Uterus (tissue), 4 donors: ENCODE results near the gene RNASEH2B. TPM values are rescaled to one million over a fixed set of nuclear protein-coding genes. Genes with fewer than 3 reads are reported as not detected.

Experiments used
- DNase-seq, 2 donors: peaks; one replicate each; pipeline ENCODE4 v3.0.0-alpha.2; 2019 to 2020
- H3K27ac ChIP-seq, 2 donors: fragments of 200-600 bp; sonication (generic); 1 replicate in 1 of 2; 2 replicates in 1 of 2; pipeline ENCODE4 v1.5.1; 2016 to 2018
- H3K27me3 ChIP-seq, 2 donors: fragments of 200-600 bp; sonication (generic); one replicate each; pipeline ENCODE4 v1.5.1; 2018 to 2019; ENCODE audit warnings: control low read depth in 1 of 2
- H3K36me3 ChIP-seq, 2 donors: fragments of 200-600 bp; sonication (generic); one replicate each; pipeline ENCODE4 v1.5.1; 2019; ENCODE audit warnings: control low read depth in 1 of 2
- H3K4me1 ChIP-seq, 2 donors: fragments of 200-600 bp; sonication (generic); one replicate each; pipeline ENCODE4 v1.5.1; 2018 to 2019; ENCODE audit warnings: control low read depth in 1 of 2
- H3K4me3 ChIP-seq, 2 donors: fragments of 200-600 bp; sonication (generic); 1 replicate in 1 of 2; 2 replicates in 1 of 2; pipeline ENCODE4 v1.5.1; 2018 to 2019; ENCODE audit warnings: mild to moderate bottlenecking in 1 of 2
- H3K9me3 ChIP-seq, 2 donors: fragments of 200-600 bp; sonication (generic); one replicate each; pipeline ENCODE4 v1.5.1; 2019; ENCODE audit warnings: control low read depth in 1 of 2
- POLR2A ChIP-seq, 2 donors: fragments of 450-650 bp; IDR thresholded peaks; one replicate each; pipeline ENCODE4 v1.6.1; 2016; ENCODE audit warnings: antibody characterized with exemption in 2 of 2, mild to moderate bottlenecking in 1 of 2, moderate library complexity in 1 of 2
- intact Hi-C: fragments of 100-400 bp; cut with DNase I; formaldehyde crosslinking; loops from one replicate; pipeline ENCODE4 v1.15.1; 2023; ENCODE audit warnings: low total_unique reads
- total RNA-seq, 4 donors: library from RNA; depleted of rRNA in 3 of 4; stranded (reverse); fragments of >200 nt in 3 of 4; gene quantifications; one replicate each; pipeline versions ENCODE4 v1.1.0 to v1.2.4, GENCODE V29; 2014 to 2023
- TF ChIP-seq, protein P1 (sequence below), 4 experiments: fragments of 200-600 bp in 2 of 4; fragments of 450-650 bp in 2 of 4; sonication (generic) in 2 of 4; IDR thresholded peaks; one replicate each; pipeline ENCODE4 v1.5.1; 2016 to 2019; ENCODE audit warnings: antibody characterized with exemption in 4 of 4, mild to moderate bottlenecking in 2 of 4, moderate library complexity in 1 of 4
- donor health status: DM: yes; HTN: yes; CAD: no.

Gene RNASEH2B
- total RNA-seq, 4 donors from 2014 or later = 101 to 183 (median 155) TPM

DNA sequence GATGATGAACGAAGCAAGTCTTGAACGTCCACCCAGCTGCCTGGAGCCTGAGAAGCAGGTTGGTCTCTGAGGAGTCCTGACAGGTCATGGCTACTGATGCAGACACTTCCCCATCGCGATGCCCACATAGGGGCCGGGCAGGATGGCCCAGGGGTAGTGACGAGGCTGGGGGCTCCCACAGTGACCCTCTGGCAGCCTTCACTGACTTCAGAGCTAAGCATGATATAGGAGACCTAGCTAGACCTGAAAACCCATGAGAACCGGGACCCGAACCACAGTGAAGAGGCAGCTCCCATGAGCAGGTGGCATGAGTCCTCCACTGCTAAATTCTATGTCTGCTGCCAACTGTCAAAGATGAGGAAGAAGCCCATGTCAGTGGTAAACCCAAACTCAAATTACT is 91.7 kb downstream of the RNASEH2B start:
- Histone ChIP-seq H3K4me3 (no peak overlapping the region), H3K4me1 (peaks cover 0 to 6% of the 10 kb centered on the region in 2 donors), H3K27me3 (no peaks in the 10 kb centered on the region), H3K9me3 (no peaks in the 10 kb centered on the region), H3K36me3 (no peaks in the 10 kb centered on the region), H3K27ac (no peak overlapping the region)
- intact Hi-C loops = no loop called here
- TF ChIP-seq, protein P1, sequence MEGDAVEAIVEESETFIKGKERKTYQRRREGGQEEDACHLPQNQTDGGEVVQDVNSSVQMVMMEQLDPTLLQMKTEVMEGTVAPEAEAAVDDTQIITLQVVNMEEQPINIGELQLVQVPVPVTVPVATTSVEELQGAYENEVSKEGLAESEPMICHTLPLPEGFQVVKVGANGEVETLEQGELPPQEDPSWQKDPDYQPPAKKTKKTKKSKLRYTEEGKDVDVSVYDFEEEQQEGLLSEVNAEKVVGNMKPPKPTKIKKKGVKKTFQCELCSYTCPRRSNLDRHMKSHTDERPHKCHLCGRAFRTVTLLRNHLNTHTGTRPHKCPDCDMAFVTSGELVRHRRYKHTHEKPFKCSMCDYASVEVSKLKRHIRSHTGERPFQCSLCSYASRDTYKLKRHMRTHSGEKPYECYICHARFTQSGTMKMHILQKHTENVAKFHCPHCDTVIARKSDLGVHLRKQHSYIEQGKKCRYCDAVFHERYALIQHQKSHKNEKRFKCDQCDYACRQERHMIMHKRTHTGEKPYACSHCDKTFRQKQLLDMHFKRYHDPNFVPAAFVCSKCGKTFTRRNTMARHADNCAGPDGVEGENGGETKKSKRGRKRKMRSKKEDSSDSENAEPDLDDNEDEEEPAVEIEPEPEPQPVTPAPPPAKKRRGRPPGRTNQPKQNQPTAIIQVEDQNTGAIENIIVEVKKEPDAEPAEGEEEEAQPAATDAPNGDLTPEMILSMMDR (IDR thresholded peaks at IDR 0.05) = no peak
- no peak for DNase-seq

DNA sequence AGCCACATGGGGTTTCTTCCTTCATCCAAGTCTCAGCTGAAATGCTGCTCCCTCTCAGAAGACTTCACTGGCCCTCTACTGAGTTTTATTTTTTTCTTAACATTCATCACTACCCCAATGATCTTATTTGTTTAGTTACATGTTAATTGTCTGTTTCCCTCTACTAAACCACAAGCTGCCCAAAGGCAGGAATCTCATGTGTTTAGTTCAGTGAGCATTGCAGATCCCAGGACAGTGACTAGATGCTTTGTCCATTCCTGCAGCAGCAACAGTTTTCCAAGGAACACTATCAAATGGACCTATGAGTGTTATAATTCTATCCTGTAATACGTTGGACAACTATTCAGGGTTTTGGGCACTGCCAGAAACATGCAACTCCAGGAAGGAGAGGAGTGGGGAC is 93.1 kb downstream of the RNASEH2B start:
- Histone ChIP-seq H3K36me3 (no peaks in the 10 kb centered on the region), H3K4me1 (peaks cover 0 to 6% of the 10 kb centered on the region in 2 donors), H3K4me3 (no peak overlapping the region), H3K27me3 (no peaks in the 10 kb centered on the region), H3K27ac (no peak overlapping the region), H3K9me3 (no peaks in the 10 kb centered on the region)
- DNase-seq = no peak
- intact Hi-C loops = no loop called here
- TF ChIP-seq, protein P1 (IDR thresholded peaks at IDR 0.05) = no peak
- no peak for TF ChIP-seq POLR2A (IDR thresholded peaks at IDR 0.05)

DNA sequence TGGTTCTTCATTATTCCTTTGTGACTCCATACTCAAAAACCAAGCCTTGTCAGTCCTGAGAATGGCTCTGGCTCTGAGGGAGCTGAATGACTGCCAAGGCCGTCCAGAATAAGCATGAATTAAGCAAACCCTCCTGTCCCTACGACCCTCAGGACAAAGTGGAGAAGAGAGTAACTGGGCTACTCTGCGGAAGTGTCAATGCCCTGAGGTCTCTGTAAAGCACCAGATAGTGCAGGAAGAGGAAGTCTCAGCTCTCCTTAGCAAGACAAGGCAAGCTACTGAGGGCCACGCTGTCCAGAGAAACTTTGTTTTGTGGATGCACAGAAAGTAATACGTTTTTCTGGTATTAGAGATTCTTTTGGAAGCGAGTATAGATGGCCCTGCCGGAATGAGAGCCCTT is 94.1 kb downstream of the RNASEH2B start:
- Histone ChIP-seq H3K27me3 (no peaks in the 10 kb centered on the region), H3K36me3 (no peaks in the 10 kb centered on the region), H3K4me1 (peaks cover 0 to 6% of the 10 kb centered on the region in 2 donors), H3K9me3 (no peaks in the 10 kb centered on the region), H3K27ac (no peak overlapping the region), H3K4me3 (no peak overlapping the region)
- no peak for TF ChIP-seq POLR2A (IDR thresholded peaks at IDR 0.05)
- TF ChIP-seq, protein P1 (IDR thresholded peaks at IDR 0.05) = no peak
- intact Hi-C loops = no loop called here
- DNase-seq = no peak

DNA sequence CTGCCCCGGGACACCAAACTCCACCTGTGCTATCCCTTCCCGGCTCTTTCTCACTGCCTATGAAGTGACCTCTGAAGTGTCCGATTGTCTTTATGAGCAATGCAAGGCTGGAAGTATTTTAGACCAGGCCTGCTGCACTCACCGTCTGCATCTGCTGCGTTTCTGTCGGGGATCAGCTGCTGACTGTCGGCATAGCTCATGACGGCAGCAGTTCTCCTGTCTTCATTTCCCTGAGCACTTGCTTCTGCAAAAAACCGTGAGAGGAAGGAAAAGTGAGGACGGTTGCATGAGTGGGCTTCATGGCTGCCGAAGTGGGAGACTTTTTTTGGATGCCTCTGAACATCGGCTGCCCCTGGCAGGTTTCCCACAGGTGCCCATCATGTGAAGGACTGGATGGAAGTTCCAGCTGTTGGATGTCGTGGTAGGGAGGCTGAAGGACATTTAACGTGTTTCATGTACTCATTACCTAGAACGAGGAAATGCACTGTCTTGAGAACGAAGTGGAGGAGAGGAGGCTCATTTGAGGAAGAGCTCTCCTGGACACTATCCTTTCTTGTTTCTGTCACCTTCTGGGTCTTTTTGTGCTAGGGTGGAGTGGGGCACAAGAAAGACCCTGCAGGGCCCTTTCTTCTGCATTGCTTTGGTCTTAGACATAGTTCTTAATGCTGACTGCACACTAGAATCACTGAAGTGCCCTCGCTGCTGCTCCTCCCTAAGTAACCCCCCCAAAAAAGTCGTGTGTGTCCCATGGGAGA is 94.7 kb downstream of the RNASEH2B start:
- Histone ChIP-seq H3K27me3 (no peaks in the 10 kb centered on the region), H3K4me3 (no peak overlapping the region), H3K4me1 (peaks cover 0 to 6% of the 10 kb centered on the region in 2 donors), H3K36me3 (no peaks in the 10 kb centered on the region), H3K9me3 (no peaks in the 10 kb centered on the region), H3K27ac (no peak overlapping the region)
- no peak for TF ChIP-seq POLR2A (IDR thresholded peaks at IDR 0.05)
- TF ChIP-seq, protein P1 (IDR thresholded peaks at IDR 0.05) = no peak
- intact Hi-C loops = no loop called here
- no peak for DNase-seq

DNA sequence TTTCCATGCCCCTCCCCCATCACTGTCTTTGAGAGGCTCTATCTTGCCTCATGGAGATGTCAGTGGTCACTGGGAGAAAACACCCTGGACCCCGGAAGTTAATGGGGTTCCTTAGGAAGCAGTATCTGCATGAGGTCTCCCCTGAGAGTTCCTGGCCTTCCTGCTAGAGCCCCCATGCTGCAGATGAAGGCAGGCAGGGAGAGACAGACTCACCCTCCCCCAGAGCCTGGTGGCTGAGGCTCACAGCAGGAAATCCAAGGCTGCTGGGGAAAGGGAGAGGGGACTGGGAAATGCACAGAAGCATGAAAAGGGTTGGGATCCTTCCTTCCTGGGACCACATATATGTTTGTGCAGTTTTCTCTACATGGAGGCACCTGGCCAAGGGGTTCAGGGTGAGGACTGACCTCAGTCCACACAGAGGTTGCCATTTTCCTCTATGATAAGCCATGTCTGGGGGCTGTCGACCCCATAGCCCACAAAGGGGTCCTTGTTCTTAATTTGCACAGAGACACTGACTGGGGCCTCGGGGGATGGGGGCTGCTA is 95.4 kb downstream of the RNASEH2B start:
- Histone ChIP-seq H3K27me3 (no peaks in the 10 kb centered on the region), H3K4me1 (peaks cover 0 to 6% of the 10 kb centered on the region in 2 donors), H3K27ac (peak overlapping the region in 1 of 2 donors; percentile 74), H3K9me3 (no peaks in the 10 kb centered on the region), H3K36me3 (no peaks in the 10 kb centered on the region), H3K4me3 (no peak overlapping the region)
- no peak for DNase-seq
- TF ChIP-seq POLR2A (IDR thresholded peaks at IDR 0.05) = no peak
- TF ChIP-seq, protein P1 (IDR thresholded peaks at IDR 0.05) = no peak
- intact Hi-C loops = no loop called here
